HEK293T (cell line): ENCODE data around the gene NECAB3.

ENCODE experiments used
- CTCF ChIA-PET: fragments of 350-600 bp; formaldehyde crosslinking; extraction: SDS; loops from one replicate; lab custom pipeline; 2021; ENCODE audit warnings: antibody characterized with exemption, inconsistent platforms; lab: Yijun Ruan, JAX
- POLR2A ChIA-PET: fragments of 350-600 bp; formaldehyde crosslinking; extraction: SDS; loops from one replicate; lab custom pipeline; 2020; ENCODE audit warnings: antibody characterized with exemption, inconsistent platforms; lab: Yijun Ruan, JAX
- DNase-seq: peaks from one replicate; pipeline ENCODE4 v3.0.0; 2012; ENCODE audit warnings: mixed read lengths; ENCODE audit errors: extremely low spot score
- ARNT ChIP-seq: fragments of 450-650 bp; IDR thresholded peaks from 2 replicates; pipeline ENCODE4 v1.6.1; 2017; ENCODE audit warnings: mild to moderate bottlenecking
- BHLHE40 ChIP-seq: fragments of 450-650 bp; IDR thresholded peaks from 2 replicates; pipeline ENCODE4 v1.6.1; 2016; ENCODE audit warnings: mild to moderate bottlenecking, moderate library complexity, borderline replicate concordance
- CTBP1 ChIP-seq: fragments of 450-650 bp; IDR thresholded peaks from 2 replicates; pipeline ENCODE4 v1.6.1; 2016; ENCODE audit warnings: borderline replicate concordance
- ELF4 ChIP-seq: fragments of 450-650 bp; IDR thresholded peaks from 2 replicates; pipeline ENCODE4 v1.6.1; 2017; ENCODE audit warnings: antibody characterized with exemption
- FOXA1 ChIP-seq: fragments of 450-650 bp; IDR thresholded peaks from 2 replicates; pipeline ENCODE4 v1.6.1; 2016; ENCODE audit warnings: mild to moderate bottlenecking
- FOXK2 ChIP-seq: fragments of 450-650 bp; IDR thresholded peaks from 2 replicates; pipeline ENCODE4 v1.6.1; 2016; ENCODE audit warnings: mild to moderate bottlenecking
- FOXM1 ChIP-seq: fragments of 450-650 bp; IDR thresholded peaks from 2 replicates; pipeline ENCODE4 v1.6.1; 2017; ENCODE audit warnings: mild to moderate bottlenecking, borderline replicate concordance
- HDGF ChIP-seq: fragments of 450-650 bp; IDR thresholded peaks from 2 replicates; pipeline ENCODE4 v1.6.1; 2017; ENCODE audit warnings: antibody characterized with exemption, borderline replicate concordance
- L3MBTL2 ChIP-seq: fragments of 450-650 bp; conservative IDR thresholded peaks from 2 replicates; pipeline ENCODE4 v1.6.1; 2016; ENCODE audit warnings: mild to moderate bottlenecking
- LEF1 ChIP-seq: fragments of 450-650 bp; IDR thresholded peaks from 2 replicates; pipeline ENCODE4 v1.6.1; 2017; ENCODE audit warnings: mild to moderate bottlenecking, borderline replicate concordance
- NFRKB ChIP-seq: fragments of 450-650 bp; IDR thresholded peaks from 2 replicates; pipeline ENCODE4 v1.6.1; 2016; ENCODE audit warnings: mild to moderate bottlenecking, moderate library complexity
- PKNOX1 ChIP-seq: fragments of 450-650 bp; IDR thresholded peaks from 2 replicates; pipeline ENCODE4 v1.6.1; 2016
- SP1 ChIP-seq: fragments of 450-650 bp; IDR thresholded peaks from 2 replicates; pipeline ENCODE4 v1.6.1; 2017
- SUZ12 ChIP-seq: fragments of 450-650 bp; IDR thresholded peaks from 2 replicates; pipeline ENCODE4 v1.6.1; 2016; ENCODE audit warnings: mild to moderate bottlenecking
- TARDBP ChIP-seq: fragments of 450-650 bp; IDR thresholded peaks from 2 replicates; pipeline ENCODE4 v1.6.1; 2016
- ZNF384 ChIP-seq: fragments of 450-650 bp; IDR thresholded peaks from 2 replicates; pipeline ENCODE4 v1.6.1; 2016

The NECAB3 gene

GRCh38 chr20:33667245-33667675, 7.0 kb downstream of the NECAB3 start:
- DNase-seq, result no peak
- ChIA-PET POLR2A (interaction anchor here (1.4 kb wide), 1 partner anchor 177 kb away, joined by 3 read pairs; the partner anchor contains the start of gene CBFA2T2), CTCF (no interaction called here)
- TF ChIP-seq NFRKB (no peak), HDGF (no peak), ARNT (no peak), ZNF384 (no peak), SP1 (no peak), SUZ12 (no peak), ELF4 (no peak), CTBP1 (no peak), FOXK2 (no peak), L3MBTL2 (no peak), FOXM1 (no peak), BHLHE40 (no peak), FOXA1 (no peak), PKNOX1 (no peak), TARDBP (no peak), LEF1 (no peak)

GRCh38 chr20:33666293-33667244, 7.7 kb downstream of the NECAB3 start, which contains the start of gene ACTL10:
Gene ACTL10, plus strand, starts transcription at chr20:33666943. Its CDS starts 555 bp downstream, at chr20:33667498.
- POLR2A ChIA-PET, result interaction anchor here (1.4 kb wide), 1 partner anchor 177 kb away, joined by 3 read pairs; the partner anchor contains the start of gene CBFA2T2
- TF ChIP-seq HDGF (no peak), NFRKB (no peak), FOXA1 (no peak), L3MBTL2 (no peak), CTBP1 (no peak), BHLHE40 (no peak), ELF4 (no peak), PKNOX1 (no peak), LEF1 (no peak), ZNF384 (no peak), FOXM1 (no peak), FOXK2 (no peak), ARNT (no peak)
- CTCF ChIA-PET, result no interaction called here
- DNase-seq, result peak; percentile 68

GRCh38 chr20:33664762-33665144, 9.5 kb downstream of the NECAB3 start:
- ChIA-PET CTCF (no interaction called here), POLR2A (interaction anchor here (1.8 to 4.2 kb wide), 7 partner anchors 8 to 175 kb away, joined by 6 to 23 read pairs (median 17); partner anchors contain the start of genes CBFA2T2 and NECAB3)
- no peak for DNase-seq

GRCh38 chr20:33664085-33664761, 10.0 kb downstream of the NECAB3 start:
- ChIA-PET CTCF (no interaction called here), POLR2A (interaction anchor here (0.7 to 4.2 kb wide), 13 partner anchors 9 to 263 kb away, joined by 3 to 23 read pairs (median 8); partner anchors contain the start of genes CBFA2T2, CDK5RAP1 and NECAB3)
- no peak for TF ChIP-seq L3MBTL2
- no peak for TF ChIP-seq PKNOX1
- TF ChIP-seq SP1, result no peak
- TF ChIP-seq FOXM1, result no peak
- no peak for TF ChIP-seq SUZ12
- TF ChIP-seq FOXA1, result no peak
- no peak for TF ChIP-seq TARDBP
- TF ChIP-seq ZNF384, result no peak
- TF ChIP-seq HDGF, result no peak
- TF ChIP-seq LEF1, result no peak
- DNase-seq, result no peak

More at GRCh38 chr20:33664762-33665144, 9.5 kb downstream of the NECAB3 start:
- no peak for TF ChIP-seq SP1
- no peak for TF ChIP-seq BHLHE40
- no peak for TF ChIP-seq ARNT
- no peak for TF ChIP-seq TARDBP

GRCh38 chr20:33663161-33664084, 10.8 kb downstream of the NECAB3 start:
- DNase-seq, result peak; percentile 87
- ChIA-PET POLR2A (interaction anchor here (0.7 to 4.2 kb wide), 21 partner anchors 9 to 308 kb away, joined by 3 to 23 read pairs (median 5); partner anchors contain the start of genes CBFA2T2, CDK5RAP1 and NECAB3), CTCF (interaction anchor here (0.6 to 0.7 kb wide), 3 partner anchors 10 to 1776 kb away, joined by 3 to 5 read pairs (median 4); no protein-coding TSS in a partner anchor)
- TF ChIP-seq SUZ12 (no peak), ARNT (no peak), FOXA1 (no peak), BHLHE40 (no peak), ELF4 (no peak), HDGF (no peak), SP1 (no peak), NFRKB (no peak), PKNOX1 (no peak), LEF1 (no peak), L3MBTL2 (no peak)
